ENCODE measurements around the gene BBS1.
"Not testable (repeated sequence)": the region's sequence is repeated elsewhere in the genome, so short reads cannot be mapped to it uniquely, and the experiment has no call there.

The BBS1 gene

DNA sequence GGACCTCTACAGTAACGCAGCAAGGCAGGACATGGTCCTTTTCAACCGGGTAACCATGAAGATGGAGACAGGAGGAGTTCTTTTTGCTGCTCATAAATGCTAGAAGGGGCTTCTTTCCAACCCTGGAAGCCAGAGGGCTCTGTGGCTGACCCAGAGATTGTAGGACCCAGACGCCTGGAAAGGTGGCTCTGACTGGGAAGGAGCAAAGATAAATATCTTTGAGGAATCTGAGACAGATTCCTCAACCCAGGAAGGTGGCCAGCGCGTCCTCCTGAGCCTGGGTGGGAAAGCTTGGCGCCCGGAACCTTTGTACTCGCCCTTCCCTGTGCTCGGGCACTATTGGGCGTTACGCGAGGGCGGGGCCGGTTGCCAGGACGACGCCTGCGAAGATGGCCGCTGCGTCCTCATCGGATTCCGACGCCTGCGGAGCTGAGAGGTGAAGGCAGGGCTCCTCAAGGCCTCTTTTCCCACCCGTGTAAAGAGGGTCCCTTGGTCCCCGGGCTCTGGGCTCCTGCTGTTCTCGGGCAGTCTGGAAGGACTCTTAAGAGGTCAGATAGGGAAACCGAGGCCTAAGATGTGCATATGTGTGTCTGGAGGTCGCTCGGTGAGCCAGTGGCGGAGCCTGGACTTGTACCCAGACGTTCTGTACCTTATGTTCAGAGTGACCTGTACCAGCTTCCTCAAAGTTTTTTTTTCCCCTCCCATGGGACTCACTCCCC lies at the start of gene BBS1:
Gene BBS1 (plus strand): TSS at position 365 of the 719 bp plus-strand sequence. CDS start 25 bp downstream, at position 390.
- peak within 1 kb of the TSS in 10 of 11 experiments; percentile 56 to 78 (median 63); a peak in 20 of 22 replicates for H3K27ac ChIP-seq

DNA sequence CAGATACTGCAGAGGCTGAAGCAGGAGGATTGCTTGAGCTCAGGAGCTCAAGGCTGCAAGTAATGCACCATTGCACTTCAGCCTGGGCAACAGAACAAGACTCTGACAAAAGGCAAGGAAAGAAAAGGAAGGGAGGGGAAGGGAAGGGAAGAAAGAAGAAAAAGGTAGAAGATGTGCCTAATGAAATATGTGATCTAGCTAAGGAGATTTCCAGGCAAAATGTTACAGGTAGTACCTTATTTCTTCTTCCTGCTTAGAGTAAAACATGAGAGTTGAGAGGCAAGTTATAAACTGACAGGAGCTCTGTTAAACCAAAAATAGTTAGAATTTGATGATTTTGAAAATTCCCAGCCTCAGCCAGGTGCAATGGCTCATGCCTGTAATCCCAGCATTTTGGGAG lies 48.4 kb upstream of the BBS1 start:
- H3K27ac ChIP-seq: no peak overlapping the region
- H3K27me3 ChIP-seq: no peaks in the 10 kb centered on the region
- peaks cover 41 to 61% (median 54%) of the 10 kb centered on the region in 10 experiments for H3K4me1 ChIP-seq
- peaks cover 12 to 26% (median 25%) of the 10 kb centered on the region in 11 experiments; a peak in 16 of 22 replicates for H3K9me3 ChIP-seq (replicated peaks in 1 of 11)
- H3K4me3 ChIP-seq: no peak overlapping the region
- H3K36me3 ChIP-seq: no peaks in the 10 kb centered on the region
- 0 out of 22 replicates have a peak, but pooled peaks cover 0 to under 1% (median 0%) of the 10 kb centered on the region in 11 experiments for H4K20me1 ChIP-seq
- no peak for TF ChIP-seq Cebpa-rat (IDR thresholded peaks at IDR 0.05)
- no peak overlapping the region for H3K9ac ChIP-seq
- peak overlapping the region in 2 of 11 experiments; percentile 15 to 20; a peak in 2 of 22 replicates for H3K4me2 ChIP-seq

More for the DNA sequence above, at the start of gene BBS1:
- peak within 1 kb of the TSS; percentile 62 to 81 (median 78) for H3K4me3 ChIP-seq
- TF ChIP-seq Cebpa-rat (IDR thresholded peaks at IDR 0.05): no peak
- H3K4me1 ChIP-seq: peaks cover 10 to 25% (median 16%) of the 10 kb centered on the region in 10 experiments
- H3K4me2 ChIP-seq: peak within 1 kb of the TSS; percentile 84 to 97 (median 94)
- no peaks in the 10 kb centered on the region for H3K9me3 ChIP-seq (replicated peaks in 1 of 11)
- H3K27me3 ChIP-seq: no peaks in the 10 kb centered on the region
- H4K20me1 ChIP-seq: peaks cover 0 to 5% (median 0%) of the 10 kb centered on the region in 11 experiments; a peak in 1 of 22 replicates
- peak within 1 kb of the TSS; percentile 48 to 83 (median 76) for H3K9ac ChIP-seq
- peaks cover 22 to 76% (median 39%) of the 10 kb centered on the region in 11 experiments for H3K36me3 ChIP-seq

DNA sequence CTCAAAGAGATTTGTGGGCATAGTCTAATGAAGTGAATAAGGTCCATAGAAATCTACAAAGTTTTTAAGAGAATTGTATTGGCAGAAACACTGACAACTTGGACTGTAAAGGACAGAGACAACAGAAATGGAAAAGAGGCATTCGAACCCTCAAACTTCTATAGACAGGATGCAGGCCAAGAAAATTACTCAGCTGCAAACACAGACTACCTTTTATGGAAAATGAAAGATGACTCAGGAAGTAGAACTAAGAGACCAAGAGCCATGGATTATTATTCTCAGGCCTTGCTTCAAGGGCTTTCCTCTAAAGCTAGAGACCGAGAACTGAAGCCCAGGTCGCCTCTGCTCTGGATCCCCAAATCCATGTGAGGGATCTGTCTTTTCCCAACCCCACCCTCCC lies 47.5 kb upstream of the BBS1 start:
- peaks cover 0 to 9% (median 7%) of the 10 kb centered on the region in 11 experiments; a peak in 9 of 22 replicates for H4K20me1 ChIP-seq
- no peaks in the 10 kb centered on the region for H3K27me3 ChIP-seq
- 0 out of 22 replicates have a peak overlapping the region, but pooled peaks of 1 of the 11 experiments have one; percentile 15 for H3K4me2 ChIP-seq
- H3K36me3 ChIP-seq: no peaks in the 10 kb centered on the region
- H3K9ac ChIP-seq: no peak overlapping the region
- TF ChIP-seq Cebpa-rat (IDR thresholded peaks at IDR 0.05): no peak
- peaks cover 41 to 60% (median 54%) of the 10 kb centered on the region in 10 experiments for H3K4me1 ChIP-seq
- peaks cover 12 to 26% (median 25%) of the 10 kb centered on the region in 11 experiments; a peak in 16 of 22 replicates for H3K9me3 ChIP-seq (replicated peaks in 1 of 11)
- no peak overlapping the region for H3K4me3 ChIP-seq
- H3K27ac ChIP-seq: no peak overlapping the region

- H3K4me1 ChIP-seq: peaks cover 40 to 60% (median 54%) of the 10 kb centered on the region in 10 experiments
- not testable (repeated sequence) for H3K27ac ChIP-seq
These were observed 46.3 kb upstream of the BBS1 start for GRCh38 chr11:66464116-66464515.

DNA sequence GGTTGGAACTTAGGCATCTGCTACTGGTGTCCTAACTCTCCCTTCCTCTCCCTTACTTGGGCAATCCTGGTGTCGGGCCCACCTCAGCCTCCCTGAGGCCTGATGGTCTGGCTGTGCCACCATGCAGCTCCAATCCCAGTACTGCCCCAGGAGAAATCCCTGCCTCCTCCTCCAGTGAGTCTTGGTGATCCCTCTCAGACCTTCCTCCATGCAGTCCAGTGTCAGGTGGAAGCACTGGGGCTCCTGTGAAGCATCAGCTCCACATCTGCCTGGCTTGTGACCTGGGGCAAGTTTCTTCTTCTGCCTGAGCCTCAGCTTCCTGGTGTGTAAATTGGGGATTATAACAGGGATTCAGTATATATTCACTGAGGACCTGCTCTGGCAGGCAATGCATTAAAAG lies 45.5 kb upstream of the BBS1 start:
- Histone ChIP-seq H3K9me3 (replicated peaks in 1 of 11) (peaks cover 12 to 26% (median 25%) of the 10 kb centered on the region in 11 experiments; a peak in 16 of 22 replicates), H3K27me3 (no peaks in the 10 kb centered on the region), H4K20me1 (peaks cover 0 to 17% (median 12%) of the 10 kb centered on the region in 11 experiments; a peak in 9 of 22 replicates), H3K27ac (peak overlapping the region in 8 of 11 experiments; percentile 15 to 73 (median 48); a peak in 12 of 22 replicates), H3K36me3 (no peaks in the 10 kb centered on the region), H3K4me3 (peak overlapping the region in 3 of 10 experiments; percentile 9 to 80 (median 64); a peak in 5 of 20 replicates), H3K9ac (peak overlapping the region in 7 of 11 experiments; percentile 7 to 84 (median 80); a peak in 10 of 22 replicates), H3K4me2 (peak overlapping the region; percentile 90 to 100 (median 96)), H3K4me1 (peaks cover 38 to 57% (median 52%) of the 10 kb centered on the region in 10 experiments)
- no peak for TF ChIP-seq Cebpa-rat (IDR thresholded peaks at IDR 0.05)

More at GRCh38 chr11:66464116-66464515, 46.3 kb upstream of the BBS1 start:
- Histone ChIP-seq H4K20me1 (peaks cover 0 to 17% (median 12%) of the 10 kb centered on the region in 11 experiments; a peak in 9 of 22 replicates), H3K9me3 (replicated peaks in 1 of 11) (peaks cover 12 to 26% (median 25%) of the 10 kb centered on the region in 11 experiments; a peak in 16 of 22 replicates)
- not testable (repeated sequence) for H3K9ac ChIP-seq, H3K36me3 ChIP-seq, H3K4me2 ChIP-seq, H3K27me3 ChIP-seq, H3K4me3 ChIP-seq

GRCh38 chr11:66465373-66466224 lies 44.8 kb upstream of the BBS1 start:
- peak overlapping the region in 10 of 11 experiments; percentile 7 to 84 (median 80); a peak in 17 of 22 replicates for H3K9ac ChIP-seq
- H3K4me3 ChIP-seq: peak overlapping the region; percentile 64 to 84 (median 74)
- peaks cover 0 to 2% (median 0%) of the 10 kb centered on the region in 11 experiments; a peak in 3 of 22 replicates for H3K36me3 ChIP-seq
- peak overlapping the region in 7 of 11 experiments; percentile 26 to 77 (median 49); a peak in 14 of 22 replicates for H3K27ac ChIP-seq
- H3K4me1 ChIP-seq: peaks cover 38 to 64% (median 56%) of the 10 kb centered on the region in 10 experiments
- no peaks in the 10 kb centered on the region for H3K27me3 ChIP-seq
- H3K4me2 ChIP-seq: peak overlapping the region; percentile 90 to 100 (median 96)
- TF ChIP-seq Cebpa-rat (IDR thresholded peaks at IDR 0.05): no peak
- H4K20me1 ChIP-seq: peaks cover 0 to 17% (median 12%) of the 10 kb centered on the region in 11 experiments; a peak in 9 of 22 replicates
- H3K9me3 ChIP-seq (replicated peaks in 1 of 11): peaks cover 12 to 26% (median 25%) of the 10 kb centered on the region in 11 experiments; a peak in 16 of 22 replicates

GRCh38 chr11:66466225-66467033 lies 44.0 kb upstream of the BBS1 start, which contains the start of gene PELI3:
TSS of gene PELI3 (plus strand) at chr11:66466905. CDS start at chr11:66468129, 1,224 bp downstream.
- no peak for TF ChIP-seq Cebpa-rat (IDR thresholded peaks at IDR 0.05)
- Histone ChIP-seq H3K4me1 (peaks cover 38 to 65% (median 55%) of the 10 kb centered on the region in 10 experiments), H3K27ac (peak within 1 kb of the TSS; percentile 42 to 77 (median 73); a peak in 21 of 22 replicates), H3K36me3 (peaks cover 0 to 9% (median 5%) of the 10 kb centered on the region in 11 experiments; a peak in 9 of 22 replicates), H3K4me3 (peak within 1 kb of the TSS; percentile 64 to 84 (median 74)), H4K20me1 (peaks cover 0 to 17% (median 12%) of the 10 kb centered on the region in 11 experiments; a peak in 9 of 22 replicates), H3K27me3 (no peaks in the 10 kb centered on the region), H3K9ac (peak within 1 kb of the TSS; percentile 65 to 84 (median 80)), H3K4me2 (peak within 1 kb of the TSS; percentile 94 to 100 (median 98)), H3K9me3 (replicated peaks in 1 of 11) (peaks cover 7 to 20% (median 18%) of the 10 kb centered on the region in 11 experiments; a peak in 15 of 22 replicates)
